Stimulated activated CD8-positive, alpha-beta memory T cell treated with anti-CD3 and anti-CD28 coated beads, Interleukin-12 subunit alpha, Interleukin-12 subunit beta, amount 100 ng/mL, for 24 hours (primary cell): ENCODE results near the gene CMAS.
"Not testable (repeated sequence)": the region's sequence is repeated elsewhere in the genome, so short reads cannot be mapped to it uniquely, and the experiment has no call there.

Experiments
- DNase-seq: peaks from one replicate; pipeline ENCODE4 v3.0.0-alpha.2; 2020; ENCODE audit errors: extremely low read depth

The CMAS gene

GRCh38 chr12:22046090-22046967 lies at the start of gene CMAS:
Gene CMAS, plus strand, starts transcription at chr12:22046218. Its CDS starts 86 bp downstream, at chr12:22046304.
- peak; percentile 52 for DNase-seq

GRCh38 chr12:21998295-21998694 lies 47.7 kb upstream of the CMAS start:
- no peak for DNase-seq

- DNase-seq, result no peak
Observed at GRCh38 chr12:21998782-21999181, 47.2 kb upstream of the CMAS start.

GRCh38 chr12:22002430-22002829 lies 43.6 kb upstream of the CMAS start:
- DNase-seq, result no peak

GRCh38 chr12:22007794-22008193 lies 38.2 kb upstream of the CMAS start:
- DNase-seq, result not testable (repeated sequence)

GRCh38 chr12:22008196-22008595 lies 37.8 kb upstream of the CMAS start:
- DNase-seq, result no peak

GRCh38 chr12:22014041-22014782 lies 31.8 kb upstream of the CMAS start:
- DNase-seq, result no peak

- no peak for DNase-seq
Observed at GRCh38 chr12:22014783-22015144, 31.3 kb upstream of the CMAS start.

- no peak for DNase-seq
Observed at GRCh38 chr12:22016982-22017381, 29.0 kb upstream of the CMAS start.

GRCh38 chr12:22018860-22019259 lies 27.2 kb upstream of the CMAS start:
- no peak for DNase-seq

- DNase-seq, result not testable (repeated sequence)
Observed at GRCh38 chr12:22023489-22023888, 22.5 kb upstream of the CMAS start.

GRCh38 chr12:22029491-22029890 lies 16.5 kb upstream of the CMAS start:
- no peak for DNase-seq

- DNase-seq, result no peak
Observed at GRCh38 chr12:22029991-22030390, 16.0 kb upstream of the CMAS start.

- DNase-seq, result no peak
Observed at GRCh38 chr12:22032732-22033131, 13.3 kb upstream of the CMAS start.

- no peak for DNase-seq
Observed at GRCh38 chr12:22034709-22035506, 11.1 kb upstream of the CMAS start.

- DNase-seq, result no peak
Observed at GRCh38 chr12:22037947-22038346, 8.1 kb upstream of the CMAS start.

GRCh38 chr12:22038734-22039133 lies 7.3 kb upstream of the CMAS start:
- DNase-seq, result no peak

- DNase-seq, result no peak
Observed at GRCh38 chr12:22039361-22039760, 6.7 kb upstream of the CMAS start.

GRCh38 chr12:22042976-22043669 lies 2.9 kb upstream of the CMAS start:
- no peak for DNase-seq

GRCh38 chr12:22043943-22044342 lies 2.1 kb upstream of the CMAS start:
- no peak for DNase-seq

- DNase-seq, result no peak
Observed at GRCh38 chr12:22044391-22044790, 1.6 kb upstream of the CMAS start.

- DNase-seq, result no peak
Observed at GRCh38 chr12:22046968-22047390, 961 bp downstream of the CMAS start.
